Activated CD4-positive, CD25-positive, alpha-beta regulatory T cell (primary cell): Measurements from ENCODE around the gene RUNX1.

Experiments used
- DNase-seq, 4 experiments: peaks; one replicate each; lab custom pipeline; 2025; lab: John Stamatoyannopoulos, UW

Gene RUNX1

DNA sequence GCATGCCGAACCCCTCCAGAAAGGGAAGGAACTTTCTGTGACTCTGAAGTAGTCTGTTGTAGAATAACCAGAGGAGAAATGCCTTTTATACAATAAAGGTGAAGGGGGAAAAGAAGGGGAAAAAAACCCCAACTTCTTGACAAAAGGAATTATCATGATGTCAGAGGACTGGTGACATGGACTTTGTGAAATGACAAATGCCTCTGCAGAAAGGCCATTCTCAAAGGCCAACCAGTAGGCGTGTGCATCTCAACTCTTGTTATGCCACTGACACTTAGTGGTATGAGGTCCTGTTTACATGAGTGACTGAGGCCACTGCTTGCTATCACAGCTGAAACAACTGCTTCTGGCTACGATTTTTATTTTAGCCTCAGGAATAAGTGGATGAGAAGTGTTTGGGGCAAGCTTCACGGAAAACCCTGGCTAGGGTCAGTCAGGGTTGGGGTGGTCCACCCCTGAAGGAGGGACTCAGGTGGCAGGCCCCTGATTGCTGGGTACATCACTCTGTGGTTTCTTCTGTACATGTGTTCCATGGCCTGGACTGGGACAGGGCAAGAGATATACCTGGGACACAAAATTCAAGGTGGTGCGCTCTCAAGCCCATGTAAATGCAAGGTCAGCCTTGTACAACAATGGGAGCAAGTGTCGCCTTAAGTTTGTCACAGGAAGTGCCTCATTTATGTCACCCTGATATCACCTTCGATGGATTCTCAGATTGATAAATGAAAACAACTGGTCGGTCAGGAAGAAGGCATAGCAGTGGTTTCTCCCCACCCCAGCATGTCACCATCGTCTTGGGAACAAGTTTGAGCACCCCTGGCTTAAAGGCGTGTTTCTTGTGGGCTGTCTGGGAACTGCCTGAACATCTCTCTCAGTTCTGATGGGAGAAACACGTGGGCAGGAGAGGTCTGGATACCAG, 12.4 kb downstream of the RUNX1 start:
- no peak for DNase-seq

DNA sequence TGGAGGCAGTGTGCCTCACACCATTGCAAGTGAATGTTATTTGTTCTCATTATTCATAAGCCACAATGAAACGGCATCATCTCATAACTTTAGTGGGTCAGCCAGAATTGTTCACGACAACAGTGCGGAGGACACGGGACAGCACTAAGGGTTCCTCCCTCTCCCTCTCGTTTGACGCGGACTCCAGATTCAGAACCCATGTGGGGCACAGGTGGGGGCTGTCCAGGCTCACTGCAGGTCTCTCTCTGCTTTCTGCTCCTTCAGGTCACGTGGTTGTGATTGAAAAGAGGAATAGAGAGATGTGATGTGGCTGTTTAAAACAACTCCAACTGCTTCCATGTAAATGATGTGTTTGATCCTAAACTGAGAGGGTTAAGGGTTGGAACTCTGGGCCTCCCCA, 13.5 kb downstream of the RUNX1 start:
- no peak for DNase-seq

DNA sequence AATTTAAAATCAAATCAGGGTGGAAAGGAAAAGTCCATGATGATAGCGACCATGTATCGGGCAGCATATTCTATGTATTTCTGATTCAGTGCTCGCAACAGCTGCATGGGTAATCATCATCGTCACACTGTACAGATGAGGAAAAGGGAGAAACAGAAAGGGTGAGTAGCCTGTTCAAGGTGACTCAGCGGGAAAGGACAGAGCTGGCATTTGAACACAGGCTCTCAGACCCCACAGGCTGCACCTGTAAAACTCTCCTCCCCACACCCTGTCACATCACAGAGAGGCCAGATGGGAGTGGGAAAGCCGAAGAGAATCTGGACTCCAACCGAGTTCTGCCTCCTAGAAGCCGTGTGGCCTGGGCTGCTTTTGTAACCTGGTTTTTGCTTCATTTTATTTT, 14.0 kb downstream of the RUNX1 start:
- no peak for DNase-seq

DNA sequence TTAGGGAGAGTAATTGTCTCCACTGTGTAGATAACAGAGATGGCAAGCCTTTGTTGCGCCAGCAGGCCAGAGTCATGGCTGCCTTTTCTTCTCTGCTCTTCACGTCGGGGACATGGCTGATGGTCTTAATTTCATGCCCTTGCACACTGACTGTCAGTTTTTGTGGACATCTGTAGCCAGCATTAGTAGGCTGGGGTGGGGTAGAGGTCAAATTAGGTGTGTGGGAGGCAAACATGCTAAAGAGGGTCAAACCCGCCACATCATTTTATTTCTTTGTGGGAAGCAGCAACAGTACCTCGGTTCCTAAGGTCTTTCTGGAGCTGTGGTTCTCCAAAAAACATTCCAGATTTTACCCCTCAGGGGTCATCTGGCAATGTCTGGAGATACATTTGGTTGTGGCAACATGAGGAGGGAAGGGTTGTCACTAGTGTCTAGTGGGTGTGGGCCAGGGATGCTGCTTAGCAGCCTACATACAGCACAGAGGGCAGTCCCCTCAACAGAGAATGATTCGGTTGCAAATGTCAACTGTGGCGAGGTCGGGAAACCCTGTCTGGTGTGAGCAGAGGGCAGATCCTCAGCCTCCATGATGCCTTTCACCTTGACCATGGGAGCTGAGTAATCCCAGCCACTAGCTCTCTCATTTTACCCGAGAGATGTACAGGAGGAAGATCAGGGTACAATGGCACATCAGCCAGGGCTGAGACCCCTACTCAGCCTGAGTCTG, 14.7 kb downstream of the RUNX1 start:
- no peak for DNase-seq

DNA sequence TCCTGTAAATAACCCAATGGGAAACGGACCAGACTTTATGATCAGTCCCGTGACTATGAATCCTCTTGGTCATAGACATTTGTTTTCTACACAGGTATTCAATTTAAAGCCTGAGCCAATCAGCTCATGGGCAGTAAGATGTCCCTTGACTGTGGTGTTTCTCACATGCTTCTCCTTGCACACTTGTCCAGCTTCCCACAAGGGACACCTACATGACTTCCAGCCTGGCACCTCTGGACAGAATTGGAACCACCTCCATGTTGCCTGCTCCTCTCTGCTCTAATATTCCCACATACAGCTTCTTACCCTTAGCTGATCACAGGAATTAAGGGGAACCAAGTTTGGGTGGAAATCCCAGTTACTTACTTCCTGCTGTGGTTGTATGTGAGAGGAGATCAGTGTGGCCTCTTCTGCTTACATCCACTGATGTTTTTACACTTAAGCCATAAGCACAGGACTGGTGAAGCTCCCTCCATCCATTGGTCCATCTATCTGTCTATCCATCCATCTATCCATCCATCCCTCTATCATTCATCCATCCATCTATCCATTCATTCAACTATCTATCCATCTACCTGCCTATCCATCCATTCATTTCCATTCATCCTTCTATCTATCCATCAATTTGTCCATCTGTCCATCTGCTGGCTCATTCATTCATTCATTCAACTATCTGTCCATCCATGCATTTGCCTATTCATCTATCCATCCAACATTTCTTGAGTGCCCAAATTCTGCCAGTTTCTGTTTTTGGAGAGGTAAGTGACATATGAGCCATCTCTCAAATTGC, 16.4 kb downstream of the RUNX1 start:
- DNase-seq, result no peak

DNA sequence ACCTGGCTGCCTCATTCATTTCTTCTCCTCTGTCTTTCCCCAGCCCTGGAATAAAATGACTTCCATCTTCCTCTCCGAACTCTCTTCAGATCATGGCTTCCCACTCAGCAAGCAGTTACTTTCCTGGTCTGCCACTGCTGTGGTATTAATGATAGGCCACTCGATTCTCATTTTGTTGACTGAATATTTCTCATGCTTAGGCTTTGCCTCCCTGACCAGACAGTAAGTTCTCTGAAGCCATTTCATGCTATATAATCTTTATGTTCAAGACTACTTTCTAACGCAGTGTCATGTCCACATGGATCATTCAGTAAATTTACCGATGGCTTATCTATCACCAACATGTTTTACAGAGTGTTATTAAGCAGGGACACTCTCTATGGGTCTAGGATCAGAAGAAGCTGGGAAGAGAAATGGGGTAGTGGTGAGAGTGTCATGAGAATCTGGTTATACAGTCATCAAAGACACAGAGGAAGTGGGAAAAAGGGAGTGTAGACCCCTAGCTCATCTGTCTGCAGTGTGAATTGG, 20.6 kb downstream of the RUNX1 start:
- no peak for DNase-seq

DNA sequence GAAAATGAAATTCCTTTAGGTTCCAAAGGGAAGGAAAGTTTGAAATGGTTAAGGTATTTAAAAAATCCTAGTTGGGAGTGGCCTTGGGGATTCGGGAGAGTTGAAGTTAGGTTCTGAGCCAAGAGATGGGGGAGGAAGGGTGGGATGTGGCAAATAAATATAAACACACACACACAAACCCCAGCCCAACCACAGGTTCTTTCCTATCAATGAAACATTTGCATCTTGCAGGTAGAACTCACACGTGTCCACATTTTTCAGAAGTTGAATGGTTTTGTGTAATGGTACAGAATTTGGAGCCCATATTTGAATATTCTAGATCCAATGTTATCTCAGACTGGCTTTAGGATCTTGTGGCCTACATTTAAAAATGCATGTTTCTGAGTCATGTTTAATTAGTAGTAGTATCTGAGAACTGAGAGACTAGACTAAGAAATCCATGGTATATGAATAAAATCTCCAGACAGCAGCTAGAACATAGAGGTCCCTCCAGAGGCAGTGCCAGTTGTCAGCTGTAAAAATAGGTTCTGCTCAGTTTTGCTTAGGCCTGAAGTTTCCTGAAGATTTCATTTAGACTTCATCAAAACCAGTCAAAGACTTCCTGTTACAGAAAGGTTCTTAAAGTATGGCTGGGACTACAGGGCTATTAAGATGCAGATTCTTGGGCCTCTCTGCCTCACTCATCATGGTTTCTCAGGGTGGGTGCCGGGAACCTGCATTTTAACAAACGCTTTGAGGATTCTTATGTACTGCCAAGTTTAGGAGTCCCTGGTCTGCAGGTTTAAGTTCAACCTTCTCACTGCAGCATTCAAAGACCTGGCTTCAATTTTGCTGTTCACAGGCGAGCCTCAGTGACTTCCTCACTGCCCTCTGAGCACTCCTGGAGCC, 21.3 kb downstream of the RUNX1 start:
- DNase-seq, result no peak

DNA sequence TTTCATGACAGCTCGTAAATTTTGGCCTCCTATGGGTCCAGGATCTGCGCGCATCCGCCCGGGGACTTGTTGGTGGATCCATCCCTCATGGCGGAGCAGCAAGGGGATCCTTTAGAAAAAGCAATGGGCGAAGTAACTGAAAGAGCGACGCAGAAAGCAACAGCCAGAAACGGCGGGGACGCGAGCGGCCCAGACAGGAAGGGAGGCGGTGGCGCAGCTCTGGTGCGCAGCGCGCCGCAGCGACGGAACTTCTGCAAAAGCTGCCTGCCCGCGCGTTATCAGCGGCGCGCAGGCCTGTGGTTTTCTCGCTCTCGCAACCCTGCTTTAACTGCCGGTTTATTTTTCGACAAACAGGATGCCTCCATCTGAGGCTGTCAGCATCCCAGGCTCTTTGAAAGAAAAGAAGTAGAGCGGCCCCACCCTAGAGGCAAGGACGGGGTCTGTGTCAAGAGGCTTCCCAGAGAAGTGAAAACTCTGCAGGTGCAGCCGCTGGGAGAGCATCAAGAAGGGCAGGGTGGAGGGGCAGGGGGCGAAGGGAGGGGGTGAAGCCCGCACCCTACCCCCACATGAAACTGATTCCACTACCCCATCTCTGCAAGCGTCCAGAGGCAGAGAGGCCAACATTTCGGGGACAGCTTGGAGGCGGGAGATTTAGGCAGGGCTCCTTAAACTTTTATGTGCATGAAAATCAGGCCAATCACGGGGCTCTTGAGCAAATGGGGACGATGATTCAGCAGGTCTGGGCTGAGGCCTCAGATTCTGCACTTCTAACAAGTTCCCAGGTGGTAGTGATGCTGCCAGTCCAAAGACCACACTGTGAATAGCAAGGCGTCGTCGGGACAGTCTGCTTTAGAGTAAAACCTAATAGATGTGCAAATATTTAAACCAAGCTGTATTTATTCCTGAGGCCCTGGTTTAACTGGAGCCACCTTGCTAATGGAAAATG, 22.2 kb downstream of the RUNX1 start:
- DNase-seq, result peak; percentile 51 to 80 (median 66)

DNA sequence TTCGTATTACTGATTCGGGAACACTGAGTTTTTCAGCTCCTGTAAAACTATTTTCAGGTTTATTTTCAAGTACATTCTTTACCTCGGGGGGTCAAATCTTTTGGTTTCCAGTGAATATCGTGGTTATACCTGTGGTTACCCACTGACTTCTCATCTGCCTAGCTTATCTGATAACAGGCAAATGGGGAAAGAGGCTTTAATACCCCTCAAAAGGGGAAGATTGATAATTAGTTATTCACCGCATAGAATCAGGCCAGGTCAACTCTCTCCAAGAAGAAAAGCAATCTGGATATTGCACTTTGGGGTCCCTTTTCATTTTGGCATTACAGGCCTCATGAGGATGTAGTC, 23.0 kb downstream of the RUNX1 start:
- DNase-seq, result no peak

DNA sequence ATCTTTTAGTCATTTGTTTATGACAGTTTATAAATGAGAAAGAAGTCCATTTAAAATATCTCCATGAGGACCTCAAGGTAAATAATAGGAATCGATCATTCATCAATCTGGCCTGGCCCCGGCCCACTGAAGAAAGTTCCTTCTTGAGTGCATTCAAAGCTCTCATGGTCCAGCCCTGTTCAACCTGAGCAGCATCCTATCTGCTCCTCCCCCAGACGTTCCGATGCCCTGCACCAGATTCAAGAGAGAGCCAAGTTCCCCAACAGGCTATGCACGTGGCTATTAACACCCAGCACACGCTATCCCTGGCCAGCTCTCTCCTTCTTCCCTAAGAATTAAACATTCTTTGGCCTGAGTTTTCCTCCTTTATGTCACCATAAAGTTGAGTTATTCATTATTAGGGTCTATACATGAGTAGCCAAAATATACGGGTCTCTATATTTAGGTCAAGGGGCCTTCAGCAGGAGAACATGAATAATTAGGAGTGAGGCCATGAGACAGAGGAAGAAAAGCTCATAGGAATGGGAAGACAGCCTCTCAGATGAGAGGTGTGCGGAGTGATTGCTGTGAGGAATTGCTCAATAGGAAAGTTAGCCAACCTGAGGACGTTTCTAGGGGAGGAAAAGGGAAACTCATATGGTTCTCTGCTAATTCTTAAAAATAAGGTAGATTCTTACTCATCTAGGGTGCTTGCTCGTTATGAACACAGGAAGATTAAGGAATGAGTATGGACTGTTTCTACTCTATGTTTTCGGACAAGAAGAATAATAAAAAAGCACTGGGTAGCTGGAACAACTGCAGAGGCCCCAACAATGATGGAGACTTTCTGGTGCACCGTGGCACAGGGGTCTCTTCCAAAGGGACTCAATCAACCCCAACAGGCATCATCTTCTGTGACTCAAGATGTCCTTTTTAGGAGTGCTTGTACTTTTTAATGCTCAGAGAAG, 23.6 kb downstream of the RUNX1 start:
- DNase-seq, result no peak

DNA sequence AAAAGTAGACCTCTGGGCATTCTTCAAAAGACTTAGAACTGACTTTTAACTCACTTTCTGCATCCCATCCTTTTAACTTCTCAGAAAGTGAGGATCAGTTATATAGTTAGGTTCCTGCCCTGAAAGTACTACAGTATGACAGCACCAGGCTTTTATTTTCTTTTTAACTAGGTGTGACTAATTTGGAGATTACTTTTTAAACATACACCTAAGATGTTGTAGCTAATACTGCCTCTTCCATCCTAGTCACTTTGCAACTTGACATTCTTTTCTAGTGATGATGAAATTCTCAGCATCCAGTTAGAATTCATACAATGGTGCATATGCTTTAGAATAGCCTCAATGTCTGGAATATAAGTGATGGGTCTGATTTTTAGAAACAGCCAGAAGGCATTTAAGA, 24.6 kb downstream of the RUNX1 start:
- DNase-seq, result no peak

DNA sequence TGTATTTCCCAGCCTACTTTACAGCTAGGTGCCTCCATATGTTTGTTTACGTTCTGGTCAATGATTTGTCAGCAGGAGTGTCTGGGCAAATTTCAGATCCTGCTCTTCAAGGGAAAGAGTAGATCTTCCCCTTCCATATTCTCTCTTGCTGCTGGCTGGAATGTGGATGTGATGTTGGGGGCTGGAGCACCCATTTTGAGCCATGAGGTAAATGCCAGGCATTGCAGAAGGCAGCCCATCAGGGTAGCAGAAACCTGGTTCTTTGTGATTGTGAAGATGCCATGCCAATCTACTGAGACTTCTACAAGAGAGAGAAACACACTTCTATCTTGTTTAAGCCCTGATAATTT, 25.1 kb downstream of the RUNX1 start:
- DNase-seq, result no peak

DNA sequence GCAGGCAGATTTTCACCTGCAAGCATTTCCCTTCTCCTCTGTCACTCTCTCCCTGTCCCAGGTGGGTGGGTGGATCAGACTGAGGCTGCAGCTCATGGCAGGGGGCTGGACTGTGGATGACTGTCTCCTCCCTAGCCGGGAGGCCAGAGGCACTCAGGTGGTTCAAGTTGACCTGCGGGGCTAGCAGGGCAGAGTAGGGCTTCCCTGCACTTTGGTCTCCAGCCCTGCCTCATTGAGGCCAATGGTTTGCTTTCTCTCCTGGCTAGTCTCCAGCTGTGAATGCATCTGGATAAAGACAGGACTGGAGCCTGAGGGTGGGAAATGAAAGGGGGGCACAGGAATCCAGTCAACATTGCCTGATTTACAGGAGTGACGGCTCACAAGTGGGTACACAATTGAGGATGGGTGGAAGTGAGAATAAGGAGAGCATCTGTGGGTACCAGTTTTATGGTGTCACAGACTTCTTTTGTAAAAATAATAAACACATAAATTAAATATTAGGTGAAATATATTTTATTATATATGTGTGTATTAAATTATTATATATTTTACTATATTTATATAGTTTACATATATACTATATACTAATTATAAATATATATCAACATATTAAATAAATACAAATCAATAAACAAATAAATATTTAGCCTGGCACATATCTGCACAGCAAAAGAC, 25.6 kb downstream of the RUNX1 start:
- no peak for DNase-seq

DNA sequence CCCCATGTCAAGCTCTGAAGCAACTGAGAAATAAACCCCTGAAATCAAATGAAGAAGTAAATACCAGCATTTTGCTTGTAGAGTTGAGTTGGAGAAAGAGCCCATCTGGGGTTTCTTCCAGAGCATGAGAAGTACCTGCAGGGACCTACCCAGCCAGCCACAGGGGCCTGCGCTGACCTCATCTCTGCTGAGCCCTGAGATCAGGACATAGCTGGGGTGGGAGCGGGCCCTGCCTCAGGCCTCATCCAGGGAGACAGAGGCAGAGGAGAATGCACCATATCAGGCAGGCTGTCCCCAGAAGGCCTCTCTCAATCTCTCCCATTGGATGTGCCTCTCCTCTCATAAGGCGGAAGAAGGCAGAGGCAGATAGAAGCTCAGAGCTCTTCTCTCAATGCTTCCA, 27.6 kb downstream of the RUNX1 start:
- no peak for DNase-seq

DNA sequence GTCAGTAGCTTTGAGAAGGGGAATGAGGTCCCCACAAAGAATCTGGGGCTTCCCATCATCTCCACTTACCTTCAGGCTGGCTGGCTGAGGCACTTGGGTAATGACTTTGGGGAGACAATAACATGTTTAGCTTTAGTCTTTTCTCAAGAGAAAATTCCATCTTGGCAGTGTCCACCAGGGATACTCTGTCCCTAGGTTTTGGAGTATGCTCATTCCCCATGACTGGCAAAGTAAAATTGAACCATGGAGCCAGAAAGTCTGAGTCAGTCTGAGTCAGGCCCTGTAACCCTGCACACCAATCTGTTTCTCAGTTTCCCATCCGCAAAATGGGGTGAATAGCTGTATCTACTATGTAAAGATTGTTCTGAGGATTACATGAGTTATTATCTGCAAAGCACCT, 28.2 kb downstream of the RUNX1 start:
- DNase-seq, result no peak

DNA sequence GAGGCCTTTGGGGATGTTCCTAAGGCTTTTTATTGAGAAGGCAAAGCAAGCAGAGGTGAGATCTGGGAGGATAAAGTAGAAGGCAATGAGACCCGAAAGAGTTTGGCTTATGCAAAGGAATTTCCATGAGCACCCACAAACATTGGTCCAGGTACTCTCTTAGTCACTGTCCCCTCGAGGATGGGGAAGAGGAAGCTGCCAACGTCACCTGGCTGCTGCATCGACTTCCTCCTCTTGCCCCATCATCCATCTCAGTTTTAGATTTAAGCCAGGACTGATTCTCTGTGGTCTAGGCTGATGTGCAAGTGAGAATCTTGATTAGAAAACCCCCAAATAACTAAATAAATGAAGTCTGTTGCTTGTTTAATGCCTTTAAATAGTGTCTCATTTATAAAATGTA, 28.7 kb downstream of the RUNX1 start:
- DNase-seq, result no peak

DNA sequence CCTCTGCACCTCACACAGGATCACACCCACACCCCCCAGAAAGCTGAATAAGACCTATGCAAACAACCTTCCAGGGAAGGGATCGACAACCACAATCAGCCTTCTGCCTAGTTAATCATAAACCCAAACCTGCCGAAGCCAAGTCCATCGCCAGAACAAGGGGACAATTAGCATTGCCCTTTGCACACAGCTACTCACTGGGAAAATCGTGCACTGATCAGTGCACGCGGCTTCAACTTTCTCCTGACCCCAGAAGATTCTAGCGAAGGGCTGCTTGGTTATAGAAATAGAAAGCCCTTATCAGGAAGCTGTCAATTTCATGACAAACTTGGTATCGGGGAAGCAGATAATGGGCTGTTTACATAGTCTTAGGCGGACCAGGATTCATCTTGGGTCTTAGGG, 29.5 kb downstream of the RUNX1 start:
- DNase-seq, result no peak

DNA sequence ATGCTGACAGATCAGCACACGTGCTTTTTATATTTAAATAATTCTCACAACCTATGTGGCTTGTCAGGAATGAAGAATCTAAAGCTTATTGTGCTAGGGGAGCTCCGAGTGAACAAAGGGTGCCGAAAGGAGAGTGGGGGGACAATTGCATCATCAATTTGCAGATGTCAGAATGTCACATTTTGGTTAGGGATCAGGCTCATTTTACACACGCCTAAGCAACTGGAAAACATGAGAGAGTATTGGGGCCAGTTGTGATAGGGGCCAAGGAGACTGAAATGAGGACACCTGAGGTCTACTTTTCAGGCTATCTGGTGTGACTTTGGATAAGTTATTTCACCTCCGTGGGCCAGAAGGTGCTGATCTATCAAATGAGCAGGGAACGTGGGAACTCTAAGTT, 31.8 kb downstream of the RUNX1 start:
- DNase-seq, result no peak
